NCI-H526 treated with DMSO at 0.1 percent for 48 hours (cell line): ENCODE data around the gene HERC2.
"Not testable (repeated sequence)": the region's sequence is repeated elsewhere in the genome, so short reads cannot be mapped to it uniquely, and the experiment has no call there.

Source experiments
- DNase-seq: peaks from one replicate; lab custom pipeline; 2025; lab: John Stamatoyannopoulos, UW

Gene HERC2, protein sequence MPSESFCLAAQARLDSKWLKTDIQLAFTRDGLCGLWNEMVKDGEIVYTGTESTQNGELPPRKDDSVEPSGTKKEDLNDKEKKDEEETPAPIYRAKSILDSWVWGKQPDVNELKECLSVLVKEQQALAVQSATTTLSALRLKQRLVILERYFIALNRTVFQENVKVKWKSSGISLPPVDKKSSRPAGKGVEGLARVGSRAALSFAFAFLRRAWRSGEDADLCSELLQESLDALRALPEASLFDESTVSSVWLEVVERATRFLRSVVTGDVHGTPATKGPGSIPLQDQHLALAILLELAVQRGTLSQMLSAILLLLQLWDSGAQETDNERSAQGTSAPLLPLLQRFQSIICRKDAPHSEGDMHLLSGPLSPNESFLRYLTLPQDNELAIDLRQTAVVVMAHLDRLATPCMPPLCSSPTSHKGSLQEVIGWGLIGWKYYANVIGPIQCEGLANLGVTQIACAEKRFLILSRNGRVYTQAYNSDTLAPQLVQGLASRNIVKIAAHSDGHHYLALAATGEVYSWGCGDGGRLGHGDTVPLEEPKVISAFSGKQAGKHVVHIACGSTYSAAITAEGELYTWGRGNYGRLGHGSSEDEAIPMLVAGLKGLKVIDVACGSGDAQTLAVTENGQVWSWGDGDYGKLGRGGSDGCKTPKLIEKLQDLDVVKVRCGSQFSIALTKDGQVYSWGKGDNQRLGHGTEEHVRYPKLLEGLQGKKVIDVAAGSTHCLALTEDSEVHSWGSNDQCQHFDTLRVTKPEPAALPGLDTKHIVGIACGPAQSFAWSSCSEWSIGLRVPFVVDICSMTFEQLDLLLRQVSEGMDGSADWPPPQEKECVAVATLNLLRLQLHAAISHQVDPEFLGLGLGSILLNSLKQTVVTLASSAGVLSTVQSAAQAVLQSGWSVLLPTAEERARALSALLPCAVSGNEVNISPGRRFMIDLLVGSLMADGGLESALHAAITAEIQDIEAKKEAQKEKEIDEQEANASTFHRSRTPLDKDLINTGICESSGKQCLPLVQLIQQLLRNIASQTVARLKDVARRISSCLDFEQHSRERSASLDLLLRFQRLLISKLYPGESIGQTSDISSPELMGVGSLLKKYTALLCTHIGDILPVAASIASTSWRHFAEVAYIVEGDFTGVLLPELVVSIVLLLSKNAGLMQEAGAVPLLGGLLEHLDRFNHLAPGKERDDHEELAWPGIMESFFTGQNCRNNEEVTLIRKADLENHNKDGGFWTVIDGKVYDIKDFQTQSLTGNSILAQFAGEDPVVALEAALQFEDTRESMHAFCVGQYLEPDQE (N-terminal part only)

DNA sequence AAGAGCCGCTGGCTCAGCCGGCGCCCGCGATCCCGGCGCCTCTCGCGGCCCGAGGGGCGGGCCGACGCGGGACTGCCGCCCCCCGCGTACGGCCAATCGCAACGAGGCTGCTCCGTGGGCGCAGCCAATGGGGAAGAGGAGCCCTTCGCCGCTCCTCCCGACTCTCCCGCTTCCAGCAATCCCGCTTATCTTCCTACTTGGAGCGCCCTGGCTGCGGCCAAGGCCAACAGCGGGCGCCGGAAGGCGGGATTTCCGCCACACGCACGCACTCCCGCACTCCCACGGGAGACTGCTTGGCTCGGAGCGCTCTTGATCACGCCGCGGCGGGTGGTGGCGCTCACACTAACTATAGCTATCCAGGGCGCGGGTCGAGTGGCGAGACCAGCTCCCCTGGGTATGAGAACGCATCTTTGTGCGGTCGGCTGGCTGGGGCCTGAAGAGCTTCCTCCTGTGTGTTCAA lies at the start of gene HERC2:
TSS of gene HERC2 (minus strand) at position 51 of the 460 bp plus-strand sequence. CDS start 746 bp downstream, outside the sequence.
- DNase-seq = not testable (repeated sequence)

DNA sequence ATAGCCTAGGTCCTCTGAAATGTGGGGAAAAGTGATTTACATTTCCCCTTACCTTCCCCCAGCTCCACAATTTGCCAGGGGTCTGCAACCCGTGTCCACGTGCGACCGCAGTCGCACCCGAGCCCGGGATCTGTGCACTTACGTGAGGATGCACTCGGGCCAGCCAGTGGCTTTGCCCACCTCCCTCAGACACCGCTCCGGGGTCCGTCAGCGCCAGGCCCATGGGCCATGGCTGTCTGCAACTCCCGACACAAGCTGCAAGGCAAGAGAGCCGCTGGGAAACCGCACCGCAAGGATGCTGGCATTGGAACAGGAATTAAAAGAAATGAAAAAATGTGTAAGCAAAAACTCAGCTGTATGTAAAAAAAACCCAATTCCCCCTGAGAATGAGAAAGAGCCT lies 43.5 kb upstream of the HERC2 start:
- DNase-seq = not testable (repeated sequence)

DNA sequence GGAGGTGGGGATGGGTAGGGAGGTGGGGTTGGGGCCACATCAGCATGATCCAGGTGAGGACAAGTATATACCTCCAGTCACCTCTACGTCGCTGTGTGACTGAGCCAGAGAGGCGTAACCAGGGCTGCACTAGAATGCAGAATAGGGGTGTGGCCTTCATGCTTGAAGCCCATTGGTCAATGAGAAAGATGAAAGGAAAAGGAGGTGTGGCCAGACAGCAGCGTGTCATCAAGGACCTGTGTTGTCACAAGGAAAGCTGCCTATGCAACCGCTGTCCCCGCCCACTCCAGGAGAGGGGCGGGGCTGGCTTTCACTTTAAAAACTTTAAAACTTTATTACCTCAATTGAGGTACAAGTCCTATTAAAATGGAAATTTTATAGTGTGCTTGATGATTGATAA lies 36.0 kb upstream of the HERC2 start, which contains the start of gene GOLGA6L24:
TSS of gene GOLGA6L24 (minus strand) at position 101 of the 400 bp plus-strand sequence. CDS start at position 40, 61 bp downstream.
- DNase-seq = not testable (repeated sequence)

DNA sequence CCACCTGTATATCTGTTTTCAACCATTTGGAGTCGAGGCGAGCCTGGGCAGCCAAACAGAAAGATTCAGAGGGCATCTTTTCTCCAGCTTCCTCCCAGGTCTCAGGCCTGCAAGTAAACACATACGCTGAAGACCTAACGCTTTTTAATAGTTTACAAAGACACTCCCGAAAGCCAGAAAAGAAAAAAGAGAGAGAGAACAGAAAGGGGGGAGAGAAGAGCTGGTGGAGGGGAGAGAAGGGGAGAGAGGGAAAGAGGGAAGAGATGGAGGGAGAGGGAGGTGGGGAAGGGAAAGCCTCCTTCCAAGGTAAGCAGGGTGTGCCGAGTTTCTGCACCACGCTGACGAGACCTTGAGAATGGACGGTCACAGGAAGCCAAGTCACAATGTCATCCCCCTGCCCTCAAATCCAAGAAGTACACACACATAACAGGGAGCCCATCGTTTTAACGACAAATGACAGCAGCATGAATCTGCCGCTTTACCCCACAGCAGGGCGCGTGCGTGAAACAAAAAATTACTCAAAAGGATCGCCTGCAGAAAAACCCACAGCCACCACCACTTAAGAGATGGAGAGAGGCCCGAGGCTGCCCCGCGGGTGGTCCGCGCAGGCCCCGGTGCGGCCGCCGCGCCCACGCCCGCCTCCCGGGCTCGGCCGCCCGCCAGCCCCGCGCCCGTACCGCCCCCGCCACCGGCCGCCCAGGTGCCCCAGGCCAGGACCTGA lies 461 bp downstream of the HERC2 start:
- not testable (repeated sequence) for DNase-seq

DNA sequence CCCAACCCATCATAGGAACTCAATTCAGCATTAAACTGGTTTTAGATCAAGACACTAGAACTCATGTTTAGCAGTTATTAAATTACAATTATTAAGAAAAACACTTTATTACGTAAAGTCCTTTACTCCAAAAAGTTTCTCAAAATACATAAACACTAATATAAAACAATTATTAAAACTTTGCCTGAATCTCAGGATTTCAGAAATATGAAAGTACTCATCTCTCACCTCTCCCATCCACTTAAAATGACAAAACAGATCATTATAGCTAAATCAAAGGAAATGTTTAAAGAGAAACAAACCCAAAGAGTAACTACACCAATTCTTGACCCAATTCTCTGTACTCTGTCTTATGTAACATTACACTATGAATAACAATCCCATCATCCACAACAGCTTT lies 2.3 kb downstream of the HERC2 start:
- not testable (repeated sequence) for DNase-seq

DNA sequence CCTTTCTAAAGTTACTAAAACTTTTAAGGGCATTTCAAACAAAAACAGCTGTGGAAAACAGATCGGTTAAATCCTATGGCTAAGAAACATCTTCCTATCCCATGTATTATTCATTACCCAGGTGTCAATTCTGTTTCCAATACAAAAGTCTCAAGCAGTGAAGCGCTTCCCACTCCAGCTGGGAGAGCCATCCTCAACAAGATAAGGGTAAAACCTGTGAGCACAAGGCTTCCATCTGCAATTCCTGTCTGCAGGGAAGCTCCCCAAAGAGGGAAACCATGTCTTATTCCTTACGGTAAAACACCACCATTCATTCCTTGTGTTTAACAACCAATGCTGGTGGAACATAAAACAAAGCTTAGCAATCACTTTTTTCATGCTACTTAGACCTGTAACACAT lies 3.2 kb downstream of the HERC2 start:
- not testable (repeated sequence) for DNase-seq

DNA sequence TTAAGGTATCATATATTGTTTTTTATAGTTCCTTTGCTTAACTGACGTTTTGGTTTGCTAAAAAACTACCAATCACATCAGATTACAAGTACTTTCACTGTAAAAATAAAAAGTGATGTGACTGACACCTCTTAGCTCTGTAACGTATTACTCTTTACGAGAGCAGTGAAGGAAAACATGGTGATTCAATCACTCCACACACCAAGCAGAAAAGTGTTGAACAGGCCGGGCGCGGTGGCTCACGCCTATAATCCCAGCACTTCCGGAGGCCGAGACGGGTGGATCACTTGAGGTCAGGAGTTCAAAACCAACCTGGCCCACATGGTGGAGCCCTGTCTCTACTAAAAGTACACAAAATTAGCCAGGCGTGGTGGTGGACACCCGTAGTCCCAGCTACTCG lies 3.9 kb downstream of the HERC2 start:
- DNase-seq = not testable (repeated sequence)

DNA sequence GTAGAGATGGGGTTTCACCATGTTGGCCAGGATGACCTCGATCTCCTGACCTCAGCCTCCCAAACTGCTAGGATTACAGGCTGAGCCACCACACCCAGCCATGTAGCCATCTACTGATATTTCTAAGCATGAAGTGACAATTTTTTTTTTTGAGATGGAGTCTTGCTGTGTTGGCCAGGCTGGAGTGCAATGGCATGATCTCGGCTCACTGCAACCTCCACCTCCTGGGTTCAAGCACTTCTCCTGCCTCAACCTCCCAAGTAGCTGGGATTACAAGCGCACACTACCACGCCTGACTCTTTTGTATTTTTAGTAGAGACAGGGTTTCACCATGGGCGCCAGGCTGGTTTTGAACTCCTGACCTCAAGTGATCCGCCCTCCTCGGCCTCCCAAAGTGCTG lies 5.0 kb downstream of the HERC2 start:
- not testable (repeated sequence) for DNase-seq

DNA sequence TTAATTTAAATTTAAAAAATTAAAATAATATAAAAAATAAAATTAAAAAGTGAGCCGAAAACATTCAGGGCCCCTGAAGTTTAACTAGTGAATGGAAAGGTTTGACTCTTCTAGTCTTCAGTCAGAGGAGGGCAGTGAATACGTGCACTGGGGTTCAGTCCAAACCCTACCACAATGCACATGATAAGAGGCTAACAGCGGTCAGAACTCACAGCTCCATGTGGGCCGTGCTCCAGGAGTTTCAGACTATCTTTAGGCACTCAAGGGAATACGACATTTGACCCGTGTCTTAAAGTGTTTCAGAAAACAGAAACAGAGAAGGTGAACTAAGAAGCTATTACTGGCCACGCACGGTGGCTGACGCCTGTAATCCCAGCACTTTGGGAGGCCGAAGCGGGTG lies 11.5 kb downstream of the HERC2 start:
- not testable (repeated sequence) for DNase-seq

DNA sequence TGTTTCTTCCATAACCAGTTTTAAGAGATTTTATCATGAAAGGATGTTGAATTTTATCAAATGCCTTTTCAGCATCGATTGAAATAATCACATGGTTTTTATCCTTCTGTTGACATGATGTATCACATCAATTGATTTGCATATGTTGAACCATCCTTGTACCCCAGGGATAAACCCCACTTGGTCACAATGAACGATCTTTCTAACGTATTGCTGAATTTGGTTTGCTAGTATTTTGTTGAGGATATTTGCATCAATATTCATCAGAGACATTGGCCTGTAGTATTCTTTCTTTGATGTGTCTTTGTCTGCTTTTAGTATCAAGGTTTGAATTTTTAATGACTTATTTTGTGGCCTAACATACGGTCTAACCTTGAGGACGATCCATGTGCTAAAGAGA lies 13.3 kb downstream of the HERC2 start:
- DNase-seq = not testable (repeated sequence)

DNA sequence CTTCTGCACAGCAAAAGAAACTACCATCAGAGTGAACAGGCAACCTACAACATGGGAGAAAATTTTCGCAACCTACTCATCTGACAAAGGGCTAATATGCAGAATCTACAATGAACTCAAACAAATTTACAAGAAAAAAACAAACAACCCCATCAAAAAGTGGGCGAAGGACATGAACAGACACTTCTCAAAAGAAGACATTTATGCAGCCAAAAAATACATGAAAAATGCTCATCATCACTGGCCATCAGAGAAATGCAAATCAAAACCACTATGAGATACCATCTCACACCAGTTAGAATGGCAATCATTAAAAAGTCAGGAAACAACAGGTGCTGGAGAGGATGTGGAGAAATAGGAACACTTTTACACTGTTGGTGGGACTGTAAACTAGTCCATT lies 16.3 kb downstream of the HERC2 start:
- DNase-seq = not testable (repeated sequence)

DNA sequence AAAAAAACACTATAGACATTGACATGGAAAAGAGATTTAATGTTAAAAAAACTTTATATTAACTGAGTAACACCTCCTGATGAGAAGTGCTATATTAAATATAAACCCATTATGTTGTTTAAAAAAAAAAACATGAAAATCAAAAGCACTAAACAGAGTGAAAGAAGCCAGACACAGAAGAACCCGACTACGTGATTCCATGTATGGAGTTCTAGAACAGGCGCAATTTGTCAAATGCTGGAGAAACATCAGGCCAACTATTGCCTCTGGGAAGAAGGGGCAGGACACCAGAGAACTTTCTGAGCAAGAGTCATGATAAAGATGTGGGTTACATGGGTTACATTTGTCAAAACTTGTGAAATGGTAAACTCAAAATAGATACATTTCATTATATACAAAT lies 24.5 kb downstream of the HERC2 start:
- not testable (repeated sequence) for DNase-seq

DNA sequence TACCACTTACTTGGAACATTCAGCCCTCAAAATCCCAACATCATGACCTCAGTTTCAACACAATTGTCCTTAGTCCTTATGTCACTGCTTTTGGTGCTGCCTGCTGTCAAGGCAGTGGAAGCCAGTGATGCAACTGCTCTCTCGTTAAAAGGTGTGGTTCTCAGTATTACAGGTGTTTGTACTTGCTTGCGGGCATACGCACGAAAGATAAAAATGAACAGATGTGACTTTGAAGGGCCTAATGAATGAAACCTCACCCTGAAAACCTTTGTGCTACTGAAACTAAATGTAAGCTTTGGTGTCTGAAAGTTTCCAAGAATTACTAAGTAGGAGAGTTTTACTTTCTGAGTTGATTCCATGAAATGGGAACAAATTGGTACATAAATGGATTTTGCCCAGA lies 25.2 kb downstream of the HERC2 start:
- not testable (repeated sequence) for DNase-seq

DNA sequence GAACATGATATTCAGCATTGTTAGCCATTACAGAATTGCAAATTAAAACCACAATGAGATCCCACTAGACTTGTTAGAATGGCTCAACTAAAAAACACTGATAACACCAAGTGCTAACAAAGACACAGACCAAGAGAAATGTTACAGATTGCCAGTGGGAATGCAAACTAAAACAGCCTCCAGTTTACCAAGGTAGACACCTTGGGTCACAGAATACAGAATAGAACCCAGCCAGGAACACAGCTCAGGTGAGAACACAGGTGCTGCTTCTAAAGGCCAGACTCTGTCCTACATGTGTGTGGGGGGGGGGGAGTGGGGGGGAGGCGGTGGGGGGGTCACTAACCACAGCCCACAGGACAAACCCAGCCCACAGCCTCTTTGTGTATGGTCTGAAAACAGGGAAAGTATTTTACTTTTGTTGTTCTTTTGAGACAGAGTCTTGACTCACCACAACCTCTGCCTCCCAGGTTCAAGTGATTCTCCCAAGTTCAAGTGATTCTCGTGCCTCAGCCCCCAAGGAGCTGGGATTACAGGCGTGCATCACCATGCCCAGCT lies 26.9 kb downstream of the HERC2 start:
- DNase-seq = not testable (repeated sequence)

DNA sequence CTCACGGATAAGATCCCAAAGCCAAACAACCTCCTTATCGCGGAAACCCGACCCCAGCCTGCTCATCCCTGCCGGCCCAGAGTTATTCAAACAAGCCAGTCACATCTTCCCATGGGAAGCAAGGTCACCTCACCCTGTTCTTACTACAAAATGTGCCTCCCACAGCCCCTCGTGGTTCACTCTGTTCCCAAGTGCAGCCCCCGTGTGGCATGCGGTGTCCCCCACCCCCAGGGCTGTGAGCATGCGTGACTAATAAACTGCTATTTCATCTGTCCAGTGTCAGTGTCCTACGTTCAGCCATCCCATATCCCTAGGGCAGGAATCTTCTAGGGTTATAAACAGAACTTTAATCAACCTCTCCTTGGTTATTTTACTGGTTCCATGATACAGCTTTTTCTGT lies 27.4 kb downstream of the HERC2 start:
- DNase-seq = not testable (repeated sequence)

DNA sequence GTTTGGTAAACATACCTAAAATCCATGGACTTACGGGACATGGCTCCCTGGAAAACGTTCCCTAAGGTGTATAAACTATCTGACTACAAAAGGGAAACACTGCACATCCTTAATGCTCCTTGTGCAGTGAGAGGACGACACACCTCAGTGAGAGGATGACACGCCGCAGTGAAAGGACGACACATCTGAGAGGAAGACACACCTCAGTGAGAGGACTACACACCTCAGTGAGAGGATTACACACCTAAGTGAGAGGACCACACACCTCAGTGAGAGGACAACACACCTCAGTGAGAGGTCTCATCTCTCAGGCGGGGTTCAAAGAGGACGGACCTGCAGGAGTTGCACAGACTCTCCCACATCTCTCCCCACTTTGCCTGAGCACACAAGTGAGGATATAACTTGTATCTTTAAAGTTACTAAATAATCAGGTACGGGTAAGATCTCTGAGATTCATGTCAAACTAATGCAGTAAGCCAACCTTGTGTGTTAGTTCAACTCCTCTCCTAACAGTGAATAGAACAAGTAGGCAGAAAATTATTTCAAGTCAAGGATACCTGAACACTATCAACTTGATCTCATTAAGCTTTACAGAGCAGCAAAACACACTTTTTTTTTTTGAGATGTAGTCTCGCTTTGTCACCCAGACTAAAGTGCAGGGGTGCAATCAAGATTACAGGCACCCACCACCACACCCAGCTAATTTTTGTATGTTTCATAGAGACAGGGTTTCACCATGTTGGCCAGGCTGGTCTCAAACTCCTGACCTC lies 32.1 kb downstream of the HERC2 start:
- no peak for DNase-seq

DNA sequence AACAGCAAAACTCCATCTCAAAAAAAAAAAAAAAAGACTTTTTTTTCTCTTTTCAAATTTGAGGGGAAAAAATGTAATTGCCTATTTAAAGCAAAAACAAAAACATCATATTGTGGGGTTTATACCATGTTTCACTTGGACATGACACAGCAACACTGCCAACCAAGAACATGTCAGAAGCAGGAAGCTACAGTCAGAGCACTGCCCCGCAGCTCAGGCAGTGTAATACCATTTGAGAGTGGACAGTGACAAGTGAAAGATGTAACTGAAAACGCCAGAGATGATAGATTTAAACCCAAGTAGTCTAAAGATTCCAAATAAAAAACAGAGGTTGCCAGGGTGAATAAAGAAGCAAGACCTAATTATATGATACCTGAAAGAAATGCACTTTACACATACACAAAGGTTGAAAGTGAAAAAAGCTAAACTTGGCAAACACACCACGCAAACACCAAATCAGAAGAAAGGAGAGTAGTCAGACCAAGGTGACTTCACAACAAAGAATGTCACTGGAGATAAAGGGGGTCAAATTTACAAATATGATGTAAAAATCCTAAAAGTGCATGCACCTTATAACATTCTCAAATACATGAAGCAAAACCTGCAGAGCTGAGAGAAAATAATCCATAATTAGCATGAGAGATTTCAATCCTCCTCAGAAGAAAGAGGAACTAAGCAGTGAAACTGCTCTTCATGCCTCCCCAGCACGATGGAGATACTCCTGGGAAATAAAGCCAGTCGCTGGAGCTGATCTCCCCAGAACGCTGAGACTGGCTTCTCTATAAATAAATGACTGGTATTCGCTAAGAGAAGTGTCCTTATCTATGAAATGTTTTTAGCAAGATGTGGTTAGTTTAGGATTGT lies 32.9 kb downstream of the HERC2 start:
- DNase-seq = not testable (repeated sequence)

DNA sequence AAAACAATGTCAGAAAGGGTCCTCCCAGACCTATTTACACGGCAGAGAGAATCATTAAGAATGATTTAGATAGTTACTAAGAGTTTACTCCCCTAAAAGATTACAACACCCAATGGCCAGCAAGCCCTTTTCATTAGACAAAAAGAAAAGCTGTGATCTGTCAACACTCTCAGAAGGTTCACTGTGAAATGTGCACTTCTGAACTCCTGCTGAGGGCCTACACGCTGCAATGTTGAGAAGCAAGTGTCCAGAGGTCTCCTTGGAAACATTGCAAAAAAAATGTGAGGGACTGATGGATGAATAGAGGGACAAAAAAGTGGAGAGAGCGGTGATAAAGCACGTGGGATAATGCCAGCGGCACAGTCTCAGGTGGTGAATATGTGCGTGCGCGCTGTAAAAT lies 35.3 kb downstream of the HERC2 start:
- DNase-seq = not testable (repeated sequence)

DNA sequence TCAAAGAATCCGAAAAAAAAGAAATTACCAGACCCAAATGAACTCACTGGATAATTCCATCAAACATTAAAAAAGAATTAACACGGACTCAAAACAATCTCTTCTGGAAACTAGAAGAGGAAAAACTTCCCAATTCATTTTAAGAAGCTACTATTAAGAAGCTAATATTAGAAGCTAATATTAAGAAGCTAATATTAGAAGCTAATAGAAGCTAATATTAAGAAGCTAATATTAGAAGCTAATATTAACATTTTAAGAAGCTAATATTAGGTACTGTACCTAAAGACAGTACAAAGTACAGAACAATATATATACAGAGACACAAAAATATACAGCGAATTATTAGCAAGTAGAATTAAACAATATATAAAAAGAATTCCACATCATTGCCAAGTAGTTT lies 35.9 kb downstream of the HERC2 start:
- no peak for DNase-seq
